ENCODE data around the gene PRKAR1A. TPM values are rescaled to one million over a fixed set of nuclear protein-coding genes. Genes with fewer than 3 reads are reported as not detected.
A peak's percentile ranks its signal among the peaks of the same experiment; 100 is the strongest.
"Not testable (repeated sequence)": the region's sequence is repeated elsewhere in the genome, so short reads cannot be mapped to it uniquely, and the experiment has no call there.

The PRKAR1A gene
- 53.8 TPM for polyA plus RNA-seq (2012; ENCODE audit: insufficient read depth, insufficient read length)

- DNase-seq (ENCODE audit: low read depth, low spot score): peak; percentile 85
- peak within 1 kb of the TSS; percentile 90 for H3K4me3 ChIP-seq (ENCODE audit: low read length)
These were observed at the start of gene PRKAR1A for GRCh38 chr17:68512247-68512959. TSS of gene PRKAR1A (plus strand) at chr17:68512430. CDS start at chr17:68515400, 2,970 bp downstream.

- DNase-seq (ENCODE audit: low read depth, low spot score): no peak
- no peak overlapping the region for H3K4me3 ChIP-seq (ENCODE audit: low read length)
These were observed 48.8 kb upstream of the PRKAR1A start for GRCh38 chr17:68463211-68464019.

DNA sequence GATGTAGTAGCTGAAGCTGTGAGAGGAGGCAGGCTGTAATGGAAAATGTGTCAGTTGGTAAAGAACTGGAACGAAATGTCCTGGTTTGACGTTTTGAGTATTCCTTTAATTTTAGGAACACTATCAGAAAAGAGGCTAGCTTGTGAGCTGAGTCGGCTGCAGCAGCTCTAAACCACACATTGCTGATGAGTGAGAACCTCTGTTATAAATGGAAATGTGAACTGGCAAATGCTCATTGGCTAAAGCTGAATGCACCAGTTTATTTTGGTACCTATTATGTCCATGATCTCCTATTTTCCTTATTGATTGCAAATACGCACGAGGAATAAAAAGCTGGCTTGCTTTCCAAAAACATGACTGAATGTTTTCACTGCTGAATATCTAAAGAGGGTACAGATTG is 43.9 kb upstream of the PRKAR1A start:
- H3K4me3 ChIP-seq (ENCODE audit: low read length): no peak overlapping the region
- no peak for DNase-seq (ENCODE audit: low read depth, low spot score)

DNA sequence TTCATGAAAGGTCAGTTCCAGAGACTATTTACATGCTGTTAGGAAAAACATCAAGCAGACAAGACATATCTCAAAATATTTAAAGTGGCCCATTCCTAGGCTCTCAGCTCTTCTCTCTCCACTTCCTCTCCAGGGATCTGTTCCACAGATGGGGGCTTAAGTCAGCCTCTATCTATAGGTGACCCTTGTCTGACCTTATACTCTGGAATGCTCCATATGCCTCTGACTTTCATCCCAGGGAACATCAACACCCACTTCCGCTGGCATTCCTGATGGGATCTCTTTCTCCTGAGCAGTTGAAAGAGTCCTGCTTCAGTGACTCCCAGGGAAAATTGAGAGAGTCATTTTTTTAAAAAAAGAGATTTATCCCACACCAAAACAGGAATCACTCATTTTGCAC is 43.4 kb upstream of the PRKAR1A start:
- DNase-seq (ENCODE audit: low read depth, low spot score): no peak
- no peak overlapping the region for H3K4me3 ChIP-seq (ENCODE audit: low read length)

GRCh38 chr17:68470961-68471360 is 41.3 kb upstream of the PRKAR1A start:
- no peak for DNase-seq (ENCODE audit: low read depth, low spot score)
- H3K4me3 ChIP-seq (ENCODE audit: low read length): no peak overlapping the region

DNA sequence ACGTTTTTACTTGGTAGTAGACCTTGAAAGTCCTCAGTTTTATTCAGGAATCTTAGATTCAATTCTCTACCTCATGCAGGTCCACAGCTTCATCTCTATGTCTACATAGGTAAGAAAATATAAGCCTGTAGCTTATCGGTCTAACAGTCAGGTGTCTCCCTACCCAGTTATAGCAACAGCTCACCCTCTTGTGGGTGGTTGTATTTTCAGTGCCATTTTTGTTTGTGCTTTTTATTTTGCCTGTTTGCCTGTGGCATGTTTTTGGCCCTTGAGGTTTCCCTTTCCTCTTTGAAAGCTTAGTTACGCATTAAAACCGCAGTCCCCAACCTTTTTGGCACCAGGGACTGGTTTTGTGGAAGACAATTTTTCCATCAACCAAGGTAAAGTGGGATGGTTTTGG is 31.3 kb upstream of the PRKAR1A start:
- no peak overlapping the region for H3K4me3 ChIP-seq (ENCODE audit: low read length)
- no peak for DNase-seq (ENCODE audit: low read depth, low spot score)

DNA sequence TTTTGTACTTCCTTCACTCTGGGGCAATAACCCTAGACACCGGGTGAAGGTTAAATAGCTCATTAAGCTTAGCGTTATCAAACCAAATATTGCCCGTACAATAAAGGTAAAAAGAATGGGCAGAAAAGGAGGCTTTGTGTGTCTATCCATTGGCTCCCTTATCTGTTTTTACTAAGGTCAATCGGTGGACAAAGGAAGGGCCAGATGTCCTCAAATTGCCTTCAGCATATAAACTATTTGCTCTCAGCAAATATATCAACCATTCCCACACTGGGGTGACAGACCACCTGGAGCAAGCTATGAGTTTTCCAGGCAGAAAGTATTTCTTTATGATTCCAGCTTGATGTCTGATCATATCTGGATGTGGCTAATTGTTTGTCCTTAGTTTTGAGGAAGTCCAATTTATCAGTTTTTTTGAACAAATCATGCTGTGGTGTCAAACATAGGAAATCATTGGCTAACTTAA is 29.6 kb upstream of the PRKAR1A start:
- DNase-seq (ENCODE audit: low read depth, low spot score): no peak
- no peak overlapping the region for H3K4me3 ChIP-seq (ENCODE audit: low read length)

GRCh38 chr17:68484458-68484857 is 27.8 kb upstream of the PRKAR1A start:
- H3K4me3 ChIP-seq (ENCODE audit: low read length): no peak overlapping the region
- no peak for DNase-seq (ENCODE audit: low read depth, low spot score)

DNA sequence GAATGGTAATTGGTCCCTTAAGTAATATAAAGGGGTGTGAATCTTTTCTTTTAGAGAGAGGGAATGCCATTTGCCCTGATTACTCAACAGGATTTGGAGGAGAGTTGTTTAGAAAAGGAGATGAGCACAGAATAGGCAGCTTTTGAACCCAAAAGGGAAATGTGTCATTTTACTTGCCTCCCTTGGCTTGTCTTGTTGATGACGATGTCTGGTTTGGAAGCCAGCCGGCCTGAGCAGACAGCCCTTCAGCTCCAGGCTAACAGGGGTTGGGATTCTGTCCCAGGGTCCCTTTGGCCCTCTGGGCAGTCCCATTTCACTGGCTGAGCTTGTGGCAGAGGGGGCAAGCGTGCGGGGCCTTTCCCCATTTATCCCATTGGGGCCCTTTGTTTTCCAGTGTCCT is 22.3 kb upstream of the PRKAR1A start:
- DNase-seq (ENCODE audit: low read depth, low spot score): no peak
- H3K4me3 ChIP-seq (ENCODE audit: low read length): no peak overlapping the region

DNA sequence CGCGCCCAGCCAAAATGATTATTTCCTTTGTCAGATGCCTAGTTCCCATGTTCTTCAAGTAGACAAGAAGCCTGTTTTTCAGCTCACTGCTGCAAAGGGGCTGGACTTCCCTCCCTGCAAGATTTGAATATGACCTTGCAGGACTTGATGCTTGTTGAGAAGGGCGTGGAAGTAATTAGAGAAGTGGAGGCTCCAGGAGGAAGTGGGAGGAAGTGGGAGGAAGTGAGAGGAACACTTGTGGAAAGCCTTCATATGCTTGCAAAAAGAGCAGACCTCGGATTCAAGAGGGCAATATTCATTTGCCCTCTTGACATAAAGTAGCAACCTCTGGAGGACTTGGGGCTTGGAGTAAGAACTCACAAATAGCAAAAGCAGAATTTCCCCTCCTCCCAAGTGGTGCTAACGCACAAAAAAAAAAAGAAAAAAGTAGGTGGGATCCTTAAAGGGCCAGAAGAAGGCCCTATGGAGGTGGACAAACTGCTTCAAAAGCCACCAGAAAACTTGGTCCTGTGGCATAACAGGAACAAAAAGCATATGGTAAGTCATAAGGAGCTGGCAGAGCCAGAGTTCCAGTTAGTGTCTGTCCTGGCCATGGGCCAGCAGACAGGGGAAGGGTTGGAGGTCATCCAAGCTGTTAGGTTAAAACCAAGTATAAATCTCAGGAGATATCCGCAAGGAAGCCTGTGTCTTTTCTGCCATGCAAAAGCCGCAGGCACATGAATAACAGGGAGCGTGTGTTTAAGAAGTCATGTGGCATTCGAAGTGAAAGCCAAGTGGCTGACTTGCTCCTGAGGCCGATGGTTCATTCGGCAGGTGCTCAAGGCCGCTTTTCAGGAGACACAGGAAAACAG is 20.6 kb upstream of the PRKAR1A start:
- DNase-seq (ENCODE audit: low read depth, low spot score): no peak
- no peak overlapping the region for H3K4me3 ChIP-seq (ENCODE audit: low read length)

- not testable (repeated sequence) for H3K4me3 ChIP-seq (ENCODE audit: low read length); DNase-seq (ENCODE audit: low read depth, low spot score)
These were observed 19.7 kb upstream of the PRKAR1A start for GRCh38 chr17:68492394-68493054.

DNA sequence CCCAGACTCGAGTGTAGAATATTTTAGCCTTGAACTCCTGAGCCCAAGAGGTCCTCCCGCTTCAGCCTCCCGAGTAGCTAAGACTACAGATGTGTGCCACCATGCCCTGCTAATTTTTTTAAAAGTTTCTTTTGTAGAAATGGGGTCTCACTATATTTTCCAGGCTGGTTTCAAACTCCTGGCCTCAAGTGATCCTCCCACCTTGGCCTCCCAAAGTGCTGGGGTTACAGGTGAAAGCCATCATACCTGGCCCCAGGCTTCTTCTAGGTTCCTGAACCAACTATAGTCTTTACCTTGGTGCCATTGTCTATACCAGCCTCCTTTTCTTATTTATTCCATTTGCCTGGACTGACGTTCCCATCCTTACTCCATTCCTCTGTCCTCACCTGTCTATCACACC is 17.1 kb upstream of the PRKAR1A start:
- DNase-seq (ENCODE audit: low read depth, low spot score): no peak
- H3K4me3 ChIP-seq (ENCODE audit: low read length): no peak overlapping the region

- no peak overlapping the region for H3K4me3 ChIP-seq (ENCODE audit: low read length)
These were observed 14.3 kb upstream of the PRKAR1A start for GRCh38 chr17:68497885-68498319.

DNA sequence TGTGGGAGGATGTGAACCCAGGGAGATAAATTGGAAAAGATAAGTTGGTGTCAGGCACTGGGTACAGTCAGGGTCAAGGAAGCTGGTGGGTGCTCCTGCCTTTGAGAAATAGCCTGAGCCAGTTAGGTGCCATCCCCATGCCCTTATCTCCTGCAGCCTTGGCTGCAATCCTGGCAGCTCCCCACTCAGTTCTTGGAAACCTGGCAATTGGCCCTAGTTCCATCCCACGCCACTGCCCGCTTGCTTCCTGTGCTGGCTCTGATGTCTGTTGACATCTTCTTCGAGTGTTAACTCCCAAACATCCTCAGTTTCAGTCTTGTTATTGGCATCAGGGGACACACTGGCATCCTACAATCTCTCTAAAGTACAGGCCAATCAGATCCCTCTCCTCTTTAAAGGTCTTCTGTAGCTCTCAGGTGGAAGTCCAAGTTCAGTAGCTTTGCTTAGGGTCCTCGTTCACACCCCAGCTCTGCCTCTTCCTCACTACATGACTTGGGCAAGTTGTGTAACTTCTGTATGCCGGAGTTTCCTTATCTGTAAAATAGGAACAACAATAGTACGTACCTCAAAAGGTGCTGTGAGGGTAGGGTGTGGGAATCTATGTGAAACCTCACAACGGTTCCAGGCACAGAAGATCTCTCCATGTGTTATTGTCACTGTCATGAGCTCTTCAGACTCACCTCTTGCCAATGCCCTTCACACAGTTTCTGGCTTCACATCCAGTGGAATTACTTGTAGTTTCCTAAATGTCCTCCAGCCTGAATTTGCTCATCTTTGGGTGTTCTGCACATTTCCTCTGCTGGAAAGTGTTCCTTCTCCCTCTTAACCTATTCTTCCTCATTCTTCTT is 13.5 kb upstream of the PRKAR1A start:
- no peak for DNase-seq (ENCODE audit: low read depth, low spot score)
- H3K4me3 ChIP-seq (ENCODE audit: low read length): no peak overlapping the region

More at GRCh38 chr17:68497885-68498319, 14.3 kb upstream of the PRKAR1A start:
- DNase-seq (ENCODE audit: low read depth, low spot score): no peak

GRCh38 chr17:68499587-68499986 is 12.6 kb upstream of the PRKAR1A start:
- DNase-seq (ENCODE audit: low read depth, low spot score): no peak
- no peak overlapping the region for H3K4me3 ChIP-seq (ENCODE audit: low read length)

GRCh38 chr17:68501074-68501473 is 11.2 kb upstream of the PRKAR1A start:
- H3K4me3 ChIP-seq (ENCODE audit: low read length): no peak overlapping the region
- no peak for DNase-seq (ENCODE audit: low read depth, low spot score)

GRCh38 chr17:68505951-68506350 is 6.3 kb upstream of the PRKAR1A start:
- no peak overlapping the region for H3K4me3 ChIP-seq (ENCODE audit: low read length)
- DNase-seq (ENCODE audit: low read depth, low spot score): no peak

DNA sequence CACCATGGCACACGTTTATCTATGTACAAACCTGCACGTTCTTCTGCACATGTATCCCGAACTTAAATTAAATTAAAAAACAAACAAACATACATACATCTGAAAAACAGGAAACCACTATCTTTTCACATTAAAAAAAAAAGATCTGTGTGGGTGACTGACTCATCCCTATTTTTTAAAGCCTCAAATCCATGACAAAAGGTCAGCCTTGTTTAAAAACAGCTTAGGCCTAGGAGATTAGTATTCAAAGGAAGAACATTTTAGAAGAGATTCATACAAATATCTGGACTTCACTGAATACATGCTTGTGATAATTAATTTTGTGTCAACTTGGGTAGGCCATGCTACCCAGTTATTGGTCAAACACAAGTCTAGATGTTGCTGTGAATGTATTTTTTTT is 4.7 kb upstream of the PRKAR1A start:
- DNase-seq (ENCODE audit: low read depth, low spot score): no peak

More for the DNA sequence above, 4.7 kb upstream of the PRKAR1A start:
- no peak overlapping the region for H3K4me3 ChIP-seq (ENCODE audit: low read length)
